Tibial nerve (tissue), 4 donors: ENCODE results near the gene ZNF358.

ENCODE experiments used
- CTCF ChIP-seq, 5 experiments: fragments of 200-600 bp in 3 of 5; fragments of 450-650 bp in 2 of 5; sonication (generic) in 3 of 5; IDR thresholded peaks; one replicate each; pipeline ENCODE4 v1.5.1; 2016 to 2019; ENCODE audit warnings: antibody characterized with exemption in 5 of 5, mild to moderate bottlenecking in 3 of 5, moderate library complexity in 2 of 5
- EP300 ChIP-seq, 2 donors: sonication (generic); formaldehyde crosslinking; IDR thresholded peaks; one replicate each; pipeline ENCODE4 v1.6.1; 2017; ENCODE audit warnings: antibody characterized with exemption in 2 of 2, mild to moderate bottlenecking in 1 of 2
- POLR2A ChIP-seq, 2 donors: fragments of 450-650 bp; IDR thresholded peaks; one replicate each; pipeline ENCODE4 v1.6.1; 2017; ENCODE audit warnings: antibody characterized with exemption in 2 of 2, mild to moderate bottlenecking in 2 of 2, moderate library complexity in 2 of 2

- TF ChIP-seq CTCF (IDR thresholded peaks at IDR 0.05) (no peak), EP300 (IDR thresholded peaks at IDR 0.05) (no peak), POLR2A (IDR thresholded peaks at IDR 0.05) (no peak)
Observed at GRCh38 chr19:7527516-7528191, 11.8 kb downstream of the ZNF358 start.
